GM21390 (cell line): Measurements from ENCODE around the gene DOLPP1.

ENCODE experiments used
- ATAC-seq: cut with Tn5 transposase; IDR thresholded peaks from one replicate; pipeline ENCODE4 v1.9.1; 2021; ENCODE audit not compliant: unreplicated experiment

The DOLPP1 gene

GRCh38 chr9:129063061-129063460 lies 17.9 kb upstream of the DOLPP1 start:
- ATAC-seq: no peak

- ATAC-seq: no peak
These were observed 16.4 kb upstream of the DOLPP1 start for GRCh38 chr9:129064499-129064908.

GRCh38 chr9:129068110-129068509 lies 12.8 kb upstream of the DOLPP1 start:
- ATAC-seq: no peak

- peak; percentile 67 for ATAC-seq
These were observed 11.7 kb upstream of the DOLPP1 start for GRCh38 chr9:129068990-129069861.

- ATAC-seq: no peak
These were observed 10.9 kb upstream of the DOLPP1 start for GRCh38 chr9:129069862-129070641.

GRCh38 chr9:129070696-129071525 lies 10.0 kb upstream of the DOLPP1 start:
- ATAC-seq: no peak

GRCh38 chr9:129071526-129072126 lies 9.3 kb upstream of the DOLPP1 start:
- ATAC-seq: no peak

- ATAC-seq: no peak
These were observed 8.7 kb upstream of the DOLPP1 start for GRCh38 chr9:129072171-129072570.

- ATAC-seq: no peak
These were observed 7.5 kb upstream of the DOLPP1 start for GRCh38 chr9:129073404-129073803.

- no peak for ATAC-seq
These were observed 6.8 kb upstream of the DOLPP1 start for GRCh38 chr9:129074106-129074505.

GRCh38 chr9:129075996-129076639 lies 4.8 kb upstream of the DOLPP1 start:
- no peak for ATAC-seq

- no peak for ATAC-seq
These were observed 4.3 kb upstream of the DOLPP1 start for GRCh38 chr9:129076640-129077037.

GRCh38 chr9:129077236-129077635 lies 3.7 kb upstream of the DOLPP1 start:
- no peak for ATAC-seq

- no peak for ATAC-seq
These were observed 2.0 kb upstream of the DOLPP1 start for GRCh38 chr9:129078691-129079503.

GRCh38 chr9:129079829-129080228 lies 1.1 kb upstream of the DOLPP1 start:
- no peak for ATAC-seq

- ATAC-seq: no peak
These were observed 662 bp upstream of the DOLPP1 start for GRCh38 chr9:129080298-129080600.

GRCh38 chr9:129081388-129081904 lies 535 bp downstream of the DOLPP1 start:
- no peak for ATAC-seq

- ATAC-seq: no peak
These were observed 3.2 kb downstream of the DOLPP1 start for GRCh38 chr9:129084087-129084486.

- no peak for ATAC-seq
These were observed 8.3 kb downstream of the DOLPP1 start for GRCh38 chr9:129089246-129089645.
